Stimulated activated CD4-positive, alpha-beta T cell treated with anti-CD3 and anti-CD28 coated beads, TNF-alpha, amount 100 ng/mL, for 24 hours (primary cell): ENCODE data around the gene TCF20.
A peak's percentile ranks its signal among the peaks of the same experiment; 100 is the strongest.

ENCODE experiments used
- DNase-seq, 3 experiments: peaks; one replicate each; pipeline ENCODE4 v3.0.0-alpha.2; 2020; ENCODE audit warnings: low read depth in 3 of 3

Gene TCF20

DNA sequence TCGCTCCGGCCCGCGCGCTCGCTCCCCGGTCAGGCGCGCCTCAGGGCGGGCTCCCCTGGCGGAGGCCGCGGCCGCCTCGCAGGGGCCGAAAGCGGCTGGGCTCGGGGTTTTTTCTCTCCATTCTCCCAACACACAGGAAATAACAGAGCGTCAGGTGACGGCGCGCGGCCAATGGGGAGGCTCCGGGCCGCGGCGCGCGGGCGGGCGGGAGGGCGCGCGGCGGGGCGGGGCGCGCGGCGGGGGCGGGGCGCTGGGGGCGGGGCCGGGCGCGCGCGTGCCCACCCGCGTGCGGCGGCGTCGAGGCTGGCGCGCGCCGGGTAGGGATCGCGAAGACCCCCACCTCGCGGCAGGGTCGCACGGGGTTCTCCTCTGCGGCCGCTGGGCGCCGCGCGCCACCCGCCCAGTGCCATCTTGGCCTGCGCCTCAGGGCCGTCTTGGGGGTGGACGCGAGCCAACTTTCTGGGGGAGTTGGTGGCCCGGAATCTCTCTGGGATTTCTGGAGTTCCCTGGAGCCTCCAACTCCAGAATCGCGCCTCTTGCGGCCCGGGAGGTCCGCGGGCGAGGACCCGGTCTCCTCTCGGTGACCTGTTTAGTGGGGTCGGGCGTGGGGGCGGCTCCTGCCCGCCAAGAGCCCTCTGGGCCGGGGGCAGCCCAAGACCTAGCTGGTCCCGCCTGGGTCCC, at the start of gene TCF20:
Gene TCF20, minus strand, starts transcription at position 144 of the 681 bp plus-strand sequence. CDS start 55,348 bp downstream, outside the sequence.
- DNase-seq, result peak; percentile 56 to 77 (median 58)

DNA sequence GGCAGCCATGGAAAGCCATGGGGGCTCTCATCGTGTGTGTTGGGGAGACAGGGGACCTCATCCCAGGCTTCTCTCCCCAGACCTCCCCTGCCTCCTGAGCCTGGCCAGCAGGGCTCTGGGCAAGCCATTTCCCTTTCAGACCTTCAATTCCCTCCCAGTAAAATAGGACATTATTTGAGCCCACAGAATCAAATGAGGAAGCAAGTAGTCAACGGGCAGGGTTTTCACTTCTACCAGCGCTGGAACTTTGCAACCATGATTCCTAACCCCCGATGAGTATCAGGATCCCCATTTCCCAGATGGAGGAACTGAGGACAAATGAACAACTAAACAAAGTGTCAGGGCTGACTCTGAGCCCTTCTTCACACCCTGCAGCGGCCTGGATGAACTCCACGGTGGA, 48.9 kb upstream of the TCF20 start:
- no peak for DNase-seq

DNA sequence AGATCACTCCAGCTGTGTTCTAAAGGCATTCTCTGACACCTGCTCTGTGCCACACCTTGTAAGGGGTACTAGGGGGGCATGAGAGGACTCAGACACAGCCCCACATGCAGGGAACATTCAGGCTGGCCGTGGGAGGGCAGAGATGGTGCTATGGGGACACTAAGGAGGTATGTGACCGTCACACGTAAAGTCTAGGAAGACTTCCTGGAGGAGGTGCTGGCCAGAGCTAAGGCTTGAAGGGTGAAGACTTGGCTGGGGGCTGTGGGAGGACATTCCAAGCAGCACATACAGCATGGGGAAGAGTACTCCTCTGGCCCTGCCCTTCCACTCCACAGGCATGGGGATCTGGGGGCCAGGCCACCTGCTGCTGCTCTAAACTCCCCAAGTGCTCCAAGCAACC, 48.5 kb upstream of the TCF20 start:
- no peak for DNase-seq

DNA sequence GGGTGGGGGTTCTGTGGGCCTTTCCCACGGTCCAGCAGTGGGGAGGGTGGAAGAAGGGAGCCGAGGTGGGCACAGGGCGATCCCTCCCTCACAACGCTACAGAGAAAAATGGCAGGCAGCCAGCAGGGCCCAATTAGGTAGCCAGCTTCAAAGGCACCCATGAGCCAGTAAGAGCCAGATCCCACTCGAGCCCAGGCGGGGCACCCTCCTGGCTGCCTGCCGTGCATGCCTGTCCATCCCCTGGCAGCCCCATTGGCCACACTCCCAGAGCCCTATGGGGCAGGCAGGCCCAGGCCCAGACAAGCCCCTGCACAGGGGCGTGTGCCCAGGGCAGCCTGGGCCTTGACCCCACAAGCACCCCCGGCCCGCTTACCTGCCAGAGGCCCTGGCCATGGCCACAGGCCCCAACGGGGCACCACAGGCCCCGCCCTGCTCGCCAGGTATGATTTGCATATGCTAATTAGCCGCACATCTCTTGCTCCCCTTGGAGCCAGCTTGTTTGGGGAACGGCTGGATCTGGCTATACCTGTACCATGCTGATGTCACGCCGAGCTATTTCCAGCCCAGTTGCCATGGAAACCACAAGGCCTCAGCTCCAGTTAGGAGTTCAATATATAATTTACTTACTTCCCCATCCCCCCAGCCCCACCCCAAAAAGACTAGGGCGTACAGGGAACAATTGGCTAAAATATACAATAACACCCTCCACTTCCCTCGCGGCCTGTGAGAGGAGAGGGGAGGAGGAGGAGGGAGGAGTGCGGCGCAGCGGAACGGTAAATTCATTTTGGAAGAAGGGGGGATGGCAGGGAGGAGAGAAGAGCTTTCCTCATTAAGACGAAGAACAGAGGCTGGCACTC, 47.5 kb upstream of the TCF20 start:
- DNase-seq, result no peak

DNA sequence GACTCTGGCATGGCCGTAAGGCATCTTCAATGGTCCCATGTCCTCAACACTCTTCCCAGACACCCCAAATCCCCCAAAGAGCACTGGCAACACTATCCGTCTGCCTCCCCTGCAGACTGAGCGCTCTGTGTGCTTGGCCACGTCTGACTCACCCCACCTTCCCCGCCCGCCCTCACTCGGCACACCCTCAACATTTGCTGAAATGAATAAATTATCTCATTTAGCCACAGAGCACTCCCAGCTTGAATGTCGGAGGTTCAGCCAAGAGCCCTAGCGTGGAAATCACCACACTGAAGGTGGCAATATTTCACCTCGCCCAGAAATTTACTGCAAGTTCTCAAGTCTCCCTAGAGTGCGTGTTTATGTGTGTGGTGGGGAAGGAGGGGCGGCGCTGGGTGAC, 46.6 kb upstream of the TCF20 start:
- peak in 2 of 3 experiments; percentile 14 to 44 for DNase-seq

DNA sequence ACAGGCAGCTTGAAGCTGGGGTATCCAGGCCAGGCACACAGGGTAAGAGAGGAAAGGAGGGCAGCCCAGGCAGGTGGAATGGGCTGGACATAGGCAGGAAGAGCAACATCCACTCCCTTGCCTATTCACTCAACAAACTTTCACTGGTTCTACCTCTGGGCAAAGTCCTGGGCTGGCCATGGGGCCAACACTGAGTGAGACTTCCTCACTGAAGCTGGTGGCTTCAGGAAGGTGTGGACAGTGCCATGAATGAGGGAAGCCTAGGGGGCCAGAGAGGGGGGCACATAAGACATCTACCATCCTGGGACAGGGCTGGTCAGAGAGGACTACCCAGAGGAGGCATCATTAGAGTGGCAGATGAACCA, 44.9 kb upstream of the TCF20 start:
- DNase-seq, result no peak

DNA sequence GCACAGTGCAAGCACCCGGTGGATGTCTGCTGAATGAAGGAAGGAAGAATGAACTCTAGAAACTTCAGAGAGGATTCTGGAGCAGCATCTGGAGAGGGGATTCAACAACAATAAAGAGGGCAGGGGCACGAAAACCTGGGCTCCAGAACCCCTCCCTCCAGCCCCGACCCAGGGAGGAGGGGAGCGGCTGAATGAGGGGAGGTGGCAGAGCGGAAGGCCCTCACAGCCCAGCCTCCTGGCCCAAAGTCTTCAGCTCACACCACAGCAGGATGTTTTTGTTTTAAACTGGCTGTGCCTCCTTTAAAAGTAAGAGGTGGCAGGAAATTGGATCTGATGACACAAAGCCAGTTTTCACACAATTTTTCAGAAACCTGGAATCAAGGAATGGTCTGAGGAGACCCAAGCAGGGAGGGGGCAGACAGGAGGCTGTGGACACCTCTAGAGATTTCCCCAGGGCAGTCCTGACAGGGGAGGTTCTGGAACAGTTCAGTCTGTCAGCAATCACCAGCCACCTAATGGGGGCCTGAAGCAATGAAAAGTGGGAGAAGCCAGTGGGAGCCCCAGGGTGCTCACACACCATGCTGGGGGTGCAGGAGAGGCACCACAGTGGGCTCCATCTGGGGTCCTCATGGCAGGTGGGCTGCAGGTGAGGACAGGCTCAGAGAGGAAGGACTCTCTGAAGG, 44.4 kb upstream of the TCF20 start:
- no peak for DNase-seq

DNA sequence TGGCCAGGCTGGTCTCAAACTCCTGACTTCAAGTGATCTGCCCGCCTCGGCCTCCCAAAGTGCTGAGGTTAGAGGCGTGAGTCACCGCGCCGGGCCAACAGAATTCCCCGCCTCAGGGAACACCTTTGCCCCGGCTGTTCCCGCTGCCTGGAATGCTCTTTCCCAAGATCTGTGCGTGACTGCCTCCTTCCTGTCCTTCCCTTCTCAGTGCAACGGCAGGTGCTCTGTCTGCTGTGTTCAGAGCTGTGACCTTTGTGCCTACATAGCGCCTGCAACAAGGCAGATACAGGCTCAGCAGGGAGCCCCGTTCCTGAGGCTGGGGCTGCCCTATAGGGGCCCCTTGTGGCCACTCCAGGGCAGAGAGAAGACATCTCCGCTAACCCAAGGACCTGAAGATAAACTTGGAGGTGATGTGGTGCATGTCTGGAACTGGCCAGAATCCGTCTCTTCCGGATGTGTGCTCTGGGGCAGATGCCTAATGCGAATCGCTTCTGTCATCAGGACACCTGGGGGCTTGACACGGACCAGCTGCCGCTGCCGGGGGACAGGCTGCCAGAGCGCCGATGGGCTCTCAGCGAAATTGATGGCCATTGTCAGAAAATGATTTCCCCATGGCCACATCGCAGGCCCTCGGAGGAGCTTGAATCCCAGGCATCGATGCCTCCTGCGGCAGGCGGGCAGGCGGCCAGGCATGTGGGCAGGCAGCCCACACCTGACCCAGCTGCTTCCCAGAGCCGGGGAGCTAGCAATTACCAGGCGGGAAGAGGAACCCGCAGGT, 43.5 kb upstream of the TCF20 start:
- DNase-seq, result no peak

DNA sequence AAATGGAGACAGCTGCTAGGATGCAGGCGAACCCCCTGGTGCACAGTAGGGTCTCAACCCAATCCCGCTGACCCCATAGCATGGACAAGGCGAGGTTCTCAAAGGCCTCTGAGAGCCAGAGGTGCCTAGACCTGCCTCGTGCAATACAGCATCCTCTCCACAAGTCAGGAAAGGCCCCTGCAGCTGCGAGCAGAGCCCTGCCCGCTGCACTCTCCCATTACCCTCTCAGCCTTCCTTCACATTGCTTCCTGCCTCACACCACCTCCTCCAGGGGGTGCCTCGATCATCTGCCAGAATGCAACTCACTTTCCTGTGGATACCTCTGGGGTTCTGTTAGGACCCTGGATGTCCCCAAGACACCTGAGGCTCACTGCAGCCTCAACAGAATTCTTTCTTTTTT, 42.8 kb upstream of the TCF20 start:
- no peak for DNase-seq

DNA sequence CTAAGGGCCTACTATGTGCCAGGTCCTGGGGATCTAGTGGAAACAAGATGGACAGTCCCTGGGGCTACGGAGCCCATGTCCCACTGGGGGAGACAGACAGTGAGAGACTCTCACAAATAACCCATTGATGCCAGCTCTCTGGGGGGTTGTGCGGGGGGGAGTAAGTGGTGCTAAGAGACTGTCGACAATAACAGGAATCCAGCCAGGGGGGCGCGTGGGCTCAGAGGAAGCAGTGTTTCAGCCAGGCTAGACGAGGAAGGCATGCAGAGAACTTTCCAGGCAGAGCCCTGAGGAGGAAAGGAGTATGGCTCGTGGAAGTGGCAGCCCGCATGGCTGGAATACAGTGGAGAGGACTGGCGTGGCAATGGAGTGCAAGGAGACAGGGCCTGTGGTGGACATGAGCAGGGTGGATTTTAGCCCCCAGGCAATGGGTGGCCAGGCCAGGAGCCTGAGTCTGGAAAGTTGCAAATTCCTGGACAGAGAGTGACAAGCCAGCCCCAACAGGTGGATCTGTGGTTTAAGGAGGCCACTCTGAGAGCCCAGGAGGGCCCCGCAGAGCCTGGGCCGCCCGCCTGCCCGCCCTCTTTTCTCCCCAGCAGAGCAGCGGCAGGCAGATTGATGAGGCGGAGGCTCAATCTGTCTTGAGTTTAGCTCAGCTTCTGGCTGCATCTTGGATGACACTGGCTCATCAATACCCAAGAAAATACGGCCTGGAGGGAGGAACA, 40.0 kb upstream of the TCF20 start:
- DNase-seq, result no peak

DNA sequence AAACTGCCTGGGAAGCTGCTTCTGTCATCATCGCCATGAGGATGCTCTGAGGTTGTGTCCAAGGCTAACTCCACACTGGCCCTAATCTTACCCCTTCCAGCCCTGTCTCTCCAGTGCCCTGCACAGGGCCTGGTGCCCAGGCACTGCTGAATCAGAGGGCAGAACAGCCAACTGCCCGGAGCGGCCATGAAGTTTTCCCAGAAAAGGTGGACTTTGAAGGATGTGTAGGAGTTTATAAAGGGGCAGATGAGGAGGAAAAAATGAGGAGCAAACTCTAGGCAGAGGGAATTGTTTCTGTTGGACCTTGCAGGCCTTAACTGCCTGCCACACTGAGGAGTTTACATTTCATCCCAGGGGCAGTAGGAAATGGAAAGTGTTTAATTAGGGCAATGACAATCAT, 39.4 kb upstream of the TCF20 start:
- DNase-seq, result no peak

DNA sequence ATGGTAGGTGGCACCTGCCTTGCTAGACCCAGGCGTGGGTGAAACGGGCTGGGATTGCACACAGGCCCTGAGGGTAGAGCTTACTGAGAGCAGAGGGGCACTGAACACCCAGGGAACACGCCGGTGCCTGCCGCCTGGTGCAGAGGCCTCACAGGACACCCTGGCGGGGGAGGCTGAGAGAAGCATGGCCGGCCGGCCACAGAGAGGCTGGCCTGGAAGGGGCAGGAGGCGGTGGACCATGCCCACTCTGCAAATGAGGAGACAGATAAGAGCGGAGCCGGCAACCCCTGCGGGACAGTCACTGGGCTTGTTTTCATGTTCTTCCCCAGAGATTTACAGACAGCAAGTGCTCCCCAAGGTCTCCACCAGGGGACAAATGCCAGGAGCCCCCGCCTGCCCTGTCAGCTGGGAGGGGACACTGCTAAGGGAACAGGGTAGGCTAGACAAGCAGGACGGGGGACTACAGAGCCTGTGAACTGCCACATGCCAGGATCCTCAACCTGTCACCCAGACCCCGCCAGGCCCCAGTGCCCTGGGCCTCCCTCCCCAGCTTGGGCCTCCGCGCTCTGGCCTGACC, 38.5 kb upstream of the TCF20 start:
- no peak for DNase-seq

DNA sequence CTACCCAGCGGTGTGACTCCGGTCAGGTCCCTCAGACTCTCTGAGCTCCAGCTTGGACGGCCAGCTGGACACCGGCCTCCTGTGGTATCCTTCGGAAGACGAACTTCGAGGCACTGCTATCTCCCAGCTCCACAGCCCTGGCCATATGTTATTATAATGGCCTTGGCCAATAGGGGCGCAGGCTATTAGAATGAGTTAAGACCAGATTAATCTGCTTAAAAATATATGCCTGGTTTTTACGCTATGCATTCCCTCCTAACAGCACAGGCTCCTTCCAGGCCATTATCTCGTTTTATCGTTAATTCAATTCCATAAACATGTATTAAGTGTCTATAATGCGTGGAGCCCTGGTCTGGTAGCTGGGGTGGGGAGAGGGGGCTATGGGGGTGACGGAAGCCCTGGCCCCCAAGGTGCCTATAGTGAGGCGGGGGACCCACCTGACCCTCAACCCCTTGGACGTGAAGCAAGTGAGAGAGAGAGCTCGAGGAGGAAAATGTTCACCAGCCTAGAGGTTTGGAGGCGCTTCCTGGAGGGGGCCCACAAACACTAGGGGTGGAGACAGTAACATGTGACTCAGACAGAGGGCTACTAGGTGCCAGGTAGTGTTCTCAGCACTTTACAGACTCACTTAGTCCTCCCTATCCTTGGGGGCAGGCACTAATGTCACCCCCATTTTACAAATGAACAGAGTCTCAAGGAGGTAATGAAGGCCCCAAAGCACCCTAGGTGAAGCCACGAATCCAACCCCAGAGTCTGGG, 37.5 kb upstream of the TCF20 start:
- DNase-seq, result no peak

DNA sequence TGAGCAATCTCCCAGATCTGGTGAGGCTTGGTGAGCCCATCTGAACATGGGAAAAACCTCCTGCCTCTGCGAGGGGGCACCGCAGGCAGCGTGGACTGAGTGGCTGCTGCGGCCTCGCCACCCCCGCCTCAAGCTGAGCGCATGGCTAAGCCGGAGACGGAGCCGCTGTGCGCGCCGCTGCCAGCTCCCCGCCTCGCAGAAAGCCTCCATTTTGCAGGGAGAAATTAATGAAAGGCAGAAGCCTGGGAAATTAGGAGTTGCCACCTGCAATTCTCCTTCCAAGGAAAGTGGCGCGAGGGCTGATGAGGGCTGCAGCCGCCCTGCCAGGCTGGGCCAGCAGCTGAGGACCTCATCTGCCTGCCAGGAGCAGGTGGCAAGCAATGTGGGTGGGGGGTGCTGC, 35.6 kb upstream of the TCF20 start:
- no peak for DNase-seq

DNA sequence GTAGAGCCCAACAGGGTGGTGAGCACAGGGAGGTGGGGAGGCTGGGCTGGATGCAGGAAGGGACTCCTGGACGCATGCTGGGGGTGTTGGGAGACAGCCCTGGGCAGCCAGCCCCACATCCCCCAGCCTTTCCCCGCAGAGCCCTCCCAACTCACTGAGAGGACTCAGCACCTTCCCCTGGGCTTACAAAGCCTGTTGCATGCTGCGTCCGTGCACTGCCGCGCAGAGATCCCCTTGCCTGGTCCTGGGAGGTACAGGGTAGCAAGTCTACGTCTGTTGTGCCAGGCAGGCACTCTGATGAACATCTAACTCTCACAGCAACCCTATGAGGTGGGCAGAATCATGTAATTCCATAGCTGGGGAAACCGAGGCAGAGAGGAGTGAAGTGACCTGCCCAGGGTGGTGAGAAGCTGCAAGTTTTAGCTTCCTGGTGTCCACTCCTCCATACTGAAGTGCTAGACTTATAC, 33.9 kb upstream of the TCF20 start:
- no peak for DNase-seq

DNA sequence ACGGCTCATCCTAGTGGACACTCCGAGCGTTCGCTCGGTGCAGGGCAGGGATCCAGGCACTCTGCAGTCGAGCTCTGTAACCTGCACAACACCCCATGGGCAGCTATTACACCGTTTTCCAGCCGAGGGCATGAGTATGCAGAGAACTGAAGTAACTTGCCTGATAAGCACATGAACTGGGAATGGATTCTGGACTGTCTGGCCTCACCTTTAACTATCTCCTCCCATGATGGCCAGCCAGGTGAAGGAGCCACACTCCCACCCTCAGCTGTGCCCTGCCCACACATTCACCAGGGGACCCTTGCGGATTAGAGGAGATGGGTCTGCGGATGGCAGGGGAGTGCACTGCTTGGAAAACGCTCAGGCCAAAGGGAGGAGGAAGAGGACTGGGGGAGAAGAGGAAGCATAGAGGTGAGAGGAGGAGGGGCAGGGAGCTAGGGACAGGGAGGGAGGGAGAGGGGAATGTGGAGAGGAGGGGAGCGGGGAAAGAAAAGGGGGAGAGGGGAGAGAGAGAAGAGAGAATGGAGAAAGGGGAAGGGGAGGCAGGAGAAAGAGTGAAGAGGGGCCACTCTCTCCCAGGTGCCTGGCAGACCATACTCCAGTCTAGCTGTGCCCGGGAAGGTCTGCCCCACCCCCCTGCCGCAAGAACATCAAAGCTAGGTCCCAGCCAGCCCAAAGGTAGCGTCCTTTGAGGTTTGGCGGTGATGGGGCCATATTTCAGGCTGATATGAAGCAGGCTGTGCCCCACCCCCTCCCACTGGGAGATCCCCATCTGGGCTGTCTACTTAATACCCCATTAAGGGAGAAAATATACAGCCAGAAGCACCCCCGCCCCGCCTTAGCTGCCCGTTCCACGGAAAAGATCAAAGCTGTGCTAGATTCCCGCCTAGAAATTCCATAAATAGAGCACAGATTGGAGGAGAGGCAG, 33.2 kb upstream of the TCF20 start:
- DNase-seq, result no peak

DNA sequence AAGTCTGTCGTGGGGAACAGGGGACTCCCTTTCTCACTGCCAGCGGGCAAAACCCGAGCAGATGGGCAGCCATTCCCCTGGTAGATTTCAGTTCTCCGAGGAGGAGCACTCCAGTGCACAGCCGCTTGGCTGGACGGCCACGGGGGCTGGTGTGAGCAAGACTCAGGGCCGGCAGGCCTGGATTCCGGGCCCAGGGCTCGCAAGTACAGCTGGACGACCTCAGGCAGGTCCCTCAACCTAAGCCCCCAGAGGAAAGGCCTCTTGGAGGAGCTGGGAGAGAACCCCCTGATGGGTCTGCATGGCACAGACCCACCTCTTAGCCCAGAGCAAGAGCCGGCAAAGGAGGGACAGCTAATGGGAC, 31.3 kb upstream of the TCF20 start:
- DNase-seq, result no peak

DNA sequence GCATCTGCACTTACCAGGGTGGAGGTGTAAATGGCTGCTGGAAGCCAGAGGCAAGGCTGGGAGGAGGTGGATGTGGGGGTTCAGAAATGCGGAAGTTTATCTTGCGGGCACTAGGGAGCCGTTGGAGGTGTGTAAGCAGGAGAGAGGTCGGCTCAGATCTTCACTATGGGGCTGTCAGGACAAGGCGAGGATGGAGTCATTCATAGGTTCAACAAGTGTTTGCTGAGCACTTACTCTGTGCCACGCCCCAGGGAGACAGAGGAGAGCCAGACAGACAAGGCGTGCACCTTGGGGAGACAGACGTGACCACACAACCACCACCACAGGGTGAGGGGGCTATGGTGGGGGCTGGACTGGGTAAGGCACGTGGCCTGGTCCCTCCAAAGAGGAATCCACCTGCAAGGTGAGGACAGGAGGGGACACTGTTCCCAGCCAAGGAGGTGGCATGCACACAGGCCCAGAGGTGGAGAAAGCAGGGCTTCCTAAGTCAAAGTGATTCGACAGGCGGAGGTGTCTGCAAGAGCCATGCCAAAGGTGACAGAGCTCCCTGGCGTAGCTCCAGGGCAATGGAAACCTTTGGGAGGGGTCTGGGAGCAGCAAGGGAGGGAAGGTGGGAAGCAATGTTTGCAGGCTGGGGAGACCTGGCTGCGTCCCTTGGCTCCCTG, 30.8 kb upstream of the TCF20 start:
- no peak for DNase-seq
